Activated CD4-positive, alpha-beta memory T cell treated with anti-CD3 and anti-CD28 coated beads, Interleukin-2, amount 10 ng/mL, durations not matched to agents 7 days and 5 days (primary cell): Measurements from ENCODE around the gene NFE2L2. TPM values are rescaled to one million over a fixed set of nuclear protein-coding genes. Genes with fewer than 3 reads are reported as not detected.
A peak's percentile ranks its signal among the peaks of the same experiment; 100 is the strongest.
"Not testable (repeated sequence)": the region's sequence is repeated elsewhere in the genome, so short reads cannot be mapped to it uniquely, and the experiment has no call there.

Experiments used
- CTCF ChIA-PET: fragments of 350-600 bp; sonication (Branson Sonifier 250); formaldehyde crosslinking; loops from one replicate; lab custom pipeline; 2021; ENCODE audit warnings: antibody characterized with exemption, inconsistent platforms; lab: Charles Lee
- POLR2A ChIA-PET: fragments of 350-600 bp; sonication (Branson Sonifier 250); formaldehyde crosslinking; loops from one replicate; lab custom pipeline; 2021; ENCODE audit warnings: antibody characterized with exemption; lab: Charles Lee
- DNase-seq: peaks from one replicate; pipeline ENCODE4 v3.0.0-alpha.2; 2020
- H3K27ac Mint-ChIP-seq: one replicate; pipeline ENCODE4 v1.8.0; 2021; ENCODE audit warnings: mild to moderate bottlenecking, mixed read lengths
- H3K27me3 Mint-ChIP-seq: one replicate; pipeline ENCODE4 v1.8.0; 2021; ENCODE audit warnings: mixed read lengths
- H3K36me3 Mint-ChIP-seq: one replicate; pipeline ENCODE4 v1.8.0; 2021; ENCODE audit warnings: low read depth, mixed read lengths
- H3K4me1 Mint-ChIP-seq: one replicate; pipeline ENCODE4 v1.8.0; 2021; ENCODE audit warnings: mixed read lengths
- H3K4me3 Mint-ChIP-seq: one replicate; pipeline ENCODE4 v1.8.0; 2021; ENCODE audit warnings: mild to moderate bottlenecking, mixed read lengths
- H3K9me3 Mint-ChIP-seq: one replicate; pipeline ENCODE4 v1.8.0; 2021; ENCODE audit warnings: mixed read lengths
- total RNA-seq, 2 experiments: library from RNA; stranded (reverse); gene quantifications; one replicate each; pipeline ENCODE4 v1.2.3, GENCODE V29; 2021

The NFE2L2 gene
- total RNA-seq, 2 experiments from 2014 or later = 63.2 to 63.4 TPM

DNA sequence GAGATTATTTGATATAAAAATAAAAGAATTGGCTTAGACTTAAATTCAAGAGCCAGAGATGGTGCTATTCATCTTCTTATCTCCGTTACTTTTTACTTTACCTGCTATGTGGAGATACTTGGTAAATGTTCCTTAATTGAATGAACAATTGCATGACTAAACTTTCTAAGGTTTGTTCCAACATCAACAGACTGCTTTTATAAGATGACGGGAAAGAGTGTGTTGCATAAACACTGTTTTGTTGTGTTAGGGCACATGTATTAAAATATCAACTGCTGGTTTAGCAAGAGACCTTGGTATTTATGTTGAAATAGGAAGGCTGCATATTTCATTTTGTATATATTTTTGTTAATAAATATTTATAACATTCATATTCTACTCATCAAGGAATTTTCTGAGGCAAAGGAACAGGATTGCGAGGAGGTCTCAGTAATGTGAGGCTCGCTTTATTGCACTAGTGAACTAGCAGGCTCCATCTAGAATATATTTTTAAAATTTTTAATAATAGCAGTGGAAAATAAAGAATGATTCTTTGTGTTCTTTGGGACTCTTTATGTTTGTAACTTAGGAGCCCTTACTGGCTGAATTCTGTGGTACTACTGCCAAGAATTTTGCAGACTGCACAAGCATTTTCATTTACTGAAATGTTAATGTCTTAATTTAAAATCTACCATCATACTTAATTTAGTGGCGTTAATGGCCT is 10.7 kb upstream of the NFE2L2 start:
- DNase-seq = no peak
- POLR2A ChIA-PET = interaction anchor here (3.4 kb wide), 1 partner anchor 11 kb away, joined by 38 read pairs; the partner anchor contains the start of gene NFE2L2
- Mint-ChIP-seq H3K4me1 (peaks cover 16% of the 10 kb centered on the region), H3K36me3 (no peaks in the 10 kb centered on the region), H3K27me3 (no peaks in the 10 kb centered on the region), H3K4me3 (no peak overlapping the region), H3K27ac (no peak overlapping the region), H3K9me3 (no peaks in the 10 kb centered on the region)
- CTCF ChIA-PET = no interaction called here

DNA sequence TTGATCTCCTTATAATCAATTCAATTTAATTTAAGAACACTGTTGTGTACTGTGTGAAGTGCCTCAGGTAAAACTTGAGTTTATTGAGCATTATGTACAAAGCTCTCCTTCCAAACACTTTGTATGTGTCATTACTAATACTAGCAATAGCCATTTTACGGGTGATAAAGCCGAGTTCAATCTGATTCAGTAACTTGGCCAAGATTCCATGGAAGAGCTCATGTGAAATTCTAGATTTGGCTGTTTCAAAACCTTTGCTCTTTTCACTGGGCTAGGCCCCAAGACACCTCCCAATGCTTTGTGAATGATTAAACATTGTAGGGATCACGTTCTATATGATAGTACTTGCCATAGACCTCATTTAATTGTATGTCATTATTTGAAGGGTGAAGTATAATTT is 8.9 kb upstream of the NFE2L2 start:
- peaks cover 20% of the 10 kb centered on the region for H3K4me1 Mint-ChIP-seq
- CTCF ChIA-PET = interaction anchor here (1.2 to 2.4 kb wide), 3 partner anchors 9 to 108 kb away, joined by 3 to 8 read pairs (median 5); no protein-coding TSS in a partner anchor

DNA sequence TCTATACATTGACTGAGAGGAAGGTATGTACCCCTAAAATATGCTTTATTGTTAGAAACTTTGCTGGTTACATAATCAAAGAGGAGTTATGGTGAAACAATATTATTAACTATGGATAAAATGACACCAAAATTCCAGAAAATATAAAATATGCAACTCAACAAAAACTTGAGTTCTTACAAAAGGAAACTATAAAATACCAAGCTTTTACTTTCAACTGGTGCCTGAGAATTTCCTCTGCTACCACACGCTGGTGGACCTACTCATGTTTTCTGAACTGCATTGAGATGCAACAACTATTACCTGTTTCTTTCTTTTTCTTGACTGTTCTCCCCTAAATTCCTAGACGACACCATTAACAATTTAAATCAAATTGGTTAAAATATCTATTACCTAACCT is 8.2 kb upstream of the NFE2L2 start:
- no peaks in the 10 kb centered on the region for H3K9me3 Mint-ChIP-seq
- no peaks in the 10 kb centered on the region for H3K36me3 Mint-ChIP-seq
- no peak for DNase-seq
- no peaks in the 10 kb centered on the region for H3K27me3 Mint-ChIP-seq
- CTCF ChIA-PET = interaction anchor here (1.2 to 2.4 kb wide), 4 partner anchors 9 to 108 kb away, joined by 3 to 8 read pairs (median 6); no protein-coding TSS in a partner anchor
- H3K4me3 Mint-ChIP-seq = no peak overlapping the region
- H3K4me1 Mint-ChIP-seq = peaks cover 20% of the 10 kb centered on the region
- H3K27ac Mint-ChIP-seq = no peak overlapping the region
- POLR2A ChIA-PET = interaction anchor here (1.2 to 3.4 kb wide), 4 partner anchors 9 to 61 kb away, joined by 3 to 38 read pairs (median 4); partner anchors contain the start of genes HNRNPA3 and NFE2L2

More for the DNA sequence above, 8.9 kb upstream of the NFE2L2 start:
- H3K4me3 Mint-ChIP-seq = no peak overlapping the region
- DNase-seq = no peak
- POLR2A ChIA-PET = interaction anchor here (3.4 kb wide), 1 partner anchor 9 kb away, joined by 38 read pairs; the partner anchor contains the start of gene NFE2L2
- H3K9me3 Mint-ChIP-seq = no peaks in the 10 kb centered on the region
- no peaks in the 10 kb centered on the region for H3K36me3 Mint-ChIP-seq
- no peak overlapping the region for H3K27ac Mint-ChIP-seq
- no peaks in the 10 kb centered on the region for H3K27me3 Mint-ChIP-seq

DNA sequence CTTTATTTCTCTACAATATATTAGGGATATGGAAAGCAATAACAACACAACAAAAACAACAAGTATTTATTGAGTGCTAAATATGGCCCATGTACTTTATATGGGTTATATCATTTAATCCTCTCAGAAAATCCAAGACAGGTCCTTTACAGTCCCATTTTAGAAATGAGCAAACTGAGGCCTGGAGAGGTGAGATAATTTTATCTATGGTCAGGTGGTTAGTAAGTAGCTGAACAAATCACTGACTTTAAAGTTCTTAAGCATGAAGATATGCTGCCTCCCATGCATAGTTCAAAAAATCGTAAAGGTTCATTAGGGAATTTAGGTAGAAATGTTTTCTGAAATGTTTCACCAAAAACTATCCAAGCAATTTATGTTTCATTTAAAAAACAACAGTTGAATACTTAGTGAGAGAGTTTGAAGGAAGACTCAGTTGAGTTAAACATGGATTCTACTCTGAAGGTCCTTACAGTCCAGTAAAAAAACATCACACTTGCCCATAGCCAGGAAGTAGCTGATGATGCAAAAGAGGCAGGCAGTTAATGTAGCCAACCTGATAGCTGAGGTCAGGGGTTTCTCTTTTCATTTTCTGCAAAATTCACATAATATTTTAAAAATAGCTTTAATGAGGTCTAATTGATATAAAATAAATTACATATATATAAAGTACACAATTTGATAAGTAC is 7.6 kb upstream of the NFE2L2 start:
- POLR2A ChIA-PET = interaction anchor here (1.2 to 3.4 kb wide), 4 partner anchors 8 to 60 kb away, joined by 3 to 38 read pairs (median 4); partner anchors contain the start of genes HNRNPA3 and NFE2L2
- Mint-ChIP-seq H3K4me1 (peaks cover 25% of the 10 kb centered on the region), H3K36me3 (peaks cover 4% of the 10 kb centered on the region), H3K4me3 (no peak overlapping the region), H3K27ac (no peak overlapping the region), H3K27me3 (peaks cover 3% of the 10 kb centered on the region), H3K9me3 (no peaks in the 10 kb centered on the region)
- CTCF ChIA-PET = interaction anchor here (1.2 to 2.4 kb wide), 4 partner anchors 9 to 107 kb away, joined by 3 to 8 read pairs (median 4); no protein-coding TSS in a partner anchor
- no peak for DNase-seq

DNA sequence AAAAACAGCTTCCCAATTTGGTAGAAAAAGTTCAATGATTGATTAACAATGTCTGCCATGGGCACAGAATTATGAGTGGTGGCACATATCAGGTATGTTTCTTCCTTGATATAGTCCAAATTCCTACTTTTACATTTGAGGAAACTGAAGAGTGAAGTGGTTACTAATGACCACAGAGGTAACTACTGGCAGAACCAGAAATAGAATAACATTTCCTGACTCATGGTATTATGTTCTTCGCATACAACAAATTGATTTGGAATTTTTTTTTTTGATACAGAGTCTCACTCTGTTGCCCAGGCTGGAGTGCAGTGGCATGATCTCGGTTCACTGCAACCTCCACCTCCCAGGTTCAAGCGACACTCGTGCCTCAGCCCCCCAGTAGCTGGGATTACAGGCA is 6.0 kb upstream of the NFE2L2 start:
- CTCF ChIA-PET = interaction anchor here (0.6 kb wide), 1 partner anchor 106 kb away, joined by 3 read pairs; no protein-coding TSS in a partner anchor
- Mint-ChIP-seq H3K4me1 (peaks cover 38% of the 10 kb centered on the region), H3K9me3 (no peaks in the 10 kb centered on the region), H3K36me3 (peaks cover 4% of the 10 kb centered on the region), H3K27me3 (peaks cover 3% of the 10 kb centered on the region), H3K27ac (no peak overlapping the region), H3K4me3 (no peak overlapping the region)
- no peak for DNase-seq
- POLR2A ChIA-PET = interaction anchor here (0.6 kb wide), 1 partner anchor 153 kb away, joined by 3 read pairs; no protein-coding TSS in a partner anchor

DNA sequence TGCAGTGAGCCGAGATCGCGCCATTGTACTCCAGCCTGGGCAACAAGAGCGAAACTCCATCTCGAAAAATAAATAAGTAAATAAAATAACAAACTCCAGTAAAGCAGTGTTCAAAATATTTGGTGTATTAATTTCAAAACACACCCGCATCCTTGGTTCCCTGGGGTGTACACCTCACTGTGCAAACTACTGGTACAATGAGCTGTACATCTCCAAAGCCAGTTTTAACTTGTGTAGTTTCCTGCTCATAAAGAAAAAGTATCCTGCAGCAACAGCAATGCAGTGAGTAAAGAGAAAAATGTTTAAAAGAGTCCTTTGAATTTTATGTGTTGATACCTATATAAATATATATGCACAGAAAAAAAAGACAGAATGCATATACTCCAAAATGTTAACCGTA is 4.4 kb upstream of the NFE2L2 start:
- Mint-ChIP-seq H3K4me3 (no peak overlapping the region), H3K27me3 (peaks cover 3% of the 10 kb centered on the region), H3K36me3 (peaks cover 6% of the 10 kb centered on the region), H3K4me1 (peaks cover 40% of the 10 kb centered on the region), H3K9me3 (no peaks in the 10 kb centered on the region), H3K27ac (no peak overlapping the region)
- ChIA-PET CTCF (no interaction called here), POLR2A (interaction anchor here (6.2 to 7.0 kb wide), 2 partner anchors 12 to 23 kb away, joined by 88 to 187 read pairs; no protein-coding TSS in a partner anchor)
- no peak for DNase-seq

DNA sequence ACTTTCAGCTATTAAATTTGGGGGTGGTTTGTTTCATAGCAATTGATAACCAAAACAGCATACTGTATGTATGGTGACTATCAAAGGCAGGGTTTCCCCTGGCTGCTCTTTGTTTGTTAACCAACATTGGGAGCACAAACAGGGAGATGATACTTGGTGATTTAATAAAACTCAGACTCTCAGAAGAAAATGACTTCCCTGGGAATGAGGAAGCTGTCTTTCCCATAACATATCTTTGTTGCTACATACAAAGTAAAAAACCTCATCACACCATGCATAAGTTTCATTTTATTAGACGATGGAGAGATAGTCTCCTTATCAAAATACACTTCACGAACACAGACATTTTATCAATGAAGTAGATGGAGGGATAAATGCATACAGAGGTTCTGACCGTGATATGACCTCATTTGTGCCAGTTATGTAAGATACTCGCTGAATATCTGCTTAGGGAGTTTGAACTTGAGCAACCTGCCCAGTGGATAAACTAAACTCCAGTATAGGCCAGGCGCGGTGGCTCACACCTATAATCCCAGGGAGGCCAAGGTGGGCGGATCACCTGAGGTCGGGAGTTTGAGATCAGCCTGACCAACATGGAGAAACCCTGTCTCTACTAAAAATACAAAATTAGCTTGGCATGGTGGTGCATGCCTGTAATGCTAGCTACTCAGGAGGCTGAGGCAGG is 3.8 kb upstream of the NFE2L2 start:
- POLR2A ChIA-PET = interaction anchor here (0.9 to 8.8 kb wide), 4 partner anchors 13 to 56 kb away, joined by 4 to 187 read pairs (median 112); partner anchors contain the start of gene HNRNPA3
- peaks cover 39% of the 10 kb centered on the region for H3K4me1 Mint-ChIP-seq

DNA sequence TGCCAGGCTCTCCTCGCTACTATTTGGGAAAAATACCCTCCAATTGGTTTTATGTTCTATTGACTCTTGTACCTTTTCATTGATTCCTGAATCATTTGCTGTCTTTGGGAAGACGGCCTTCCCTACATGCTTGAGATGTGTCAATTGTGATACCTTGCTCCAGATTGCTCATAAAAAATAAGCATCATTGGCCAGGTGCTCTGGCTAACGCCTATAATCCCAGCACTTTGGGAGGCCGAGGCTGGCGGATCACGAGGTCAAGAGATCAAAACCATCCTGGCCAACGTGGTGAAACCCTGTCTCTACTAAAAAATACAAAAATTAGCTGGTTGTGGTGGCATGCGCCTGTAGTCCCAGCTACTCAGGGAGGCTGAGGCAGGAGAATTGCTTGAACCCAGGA is 2.4 kb upstream of the NFE2L2 start:
- not testable (repeated sequence) for H3K27ac Mint-ChIP-seq, H3K27me3 Mint-ChIP-seq, DNase-seq, H3K4me3 Mint-ChIP-seq, H3K9me3 Mint-ChIP-seq
- POLR2A ChIA-PET = interaction anchor here (4.8 to 8.8 kb wide), 7 partner anchors 14 to 100 kb away, joined by 25 to 255 read pairs (median 135); partner anchors contain the start of gene HNRNPA3
- CTCF ChIA-PET = interaction anchor here (1.4 to 4.6 kb wide), 4 partner anchors 13 to 118 kb away, joined by 4 to 125 read pairs (median 4); no protein-coding TSS in a partner anchor
- Mint-ChIP-seq H3K36me3 (peaks cover 18% of the 10 kb centered on the region), H3K4me1 (peaks cover 35% of the 10 kb centered on the region)

More for the DNA sequence above, 3.8 kb upstream of the NFE2L2 start:
- DNase-seq = no peak
- peaks cover 7% of the 10 kb centered on the region for H3K36me3 Mint-ChIP-seq
- no peak overlapping the region for H3K4me3 Mint-ChIP-seq
- H3K27ac Mint-ChIP-seq = no peak overlapping the region
- CTCF ChIA-PET = interaction anchor here (0.7 to 1.9 kb wide), 4 partner anchors 21 to 120 kb away, joined by 3 to 5 read pairs (median 4); no protein-coding TSS in a partner anchor
- peaks cover 3% of the 10 kb centered on the region for H3K27me3 Mint-ChIP-seq
- H3K9me3 Mint-ChIP-seq = no peaks in the 10 kb centered on the region

DNA sequence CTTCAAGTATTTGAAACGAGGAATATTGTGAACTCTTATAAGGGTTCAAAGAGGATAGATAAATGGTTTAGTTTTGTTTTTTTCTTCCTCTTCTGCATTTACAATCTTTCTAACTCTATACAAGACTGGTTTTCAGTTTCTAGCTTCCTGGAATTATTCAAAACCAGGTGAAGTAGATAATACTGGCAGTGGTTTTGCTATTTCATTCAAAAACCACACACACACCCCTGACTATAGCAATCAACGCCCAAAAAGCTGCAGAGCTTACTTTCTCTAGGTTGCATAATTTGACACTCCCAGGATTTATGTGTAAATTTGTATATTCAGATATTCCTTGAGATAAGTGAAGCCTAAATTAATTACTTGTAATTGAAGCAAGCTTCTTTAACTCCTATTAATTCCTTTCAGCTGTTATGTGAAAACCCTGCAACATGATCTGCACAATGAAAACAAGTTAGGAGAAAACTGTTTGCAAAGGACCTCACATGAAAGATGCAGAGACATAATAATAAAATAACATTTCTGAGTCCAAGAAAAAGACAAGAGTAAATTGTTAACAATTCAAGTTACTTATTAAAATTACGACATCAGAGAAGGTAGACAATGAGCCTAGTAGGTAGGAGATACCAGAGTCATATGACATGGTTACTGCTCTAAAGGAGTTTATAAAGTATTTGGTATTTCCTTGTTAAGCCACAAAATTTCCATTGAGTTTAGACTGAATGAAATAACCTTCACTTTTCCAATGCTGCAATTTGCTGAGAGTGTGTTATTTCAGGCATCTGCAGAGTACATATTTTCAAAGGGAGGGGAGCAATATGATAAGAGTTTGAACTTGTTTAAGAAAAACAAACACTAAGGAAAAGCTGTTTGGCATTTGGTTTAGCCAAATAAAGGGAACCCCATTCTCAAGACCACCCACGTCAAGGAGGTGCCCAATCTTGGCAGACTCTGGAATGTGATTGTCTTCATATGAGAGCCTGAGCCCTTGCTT is 1.6 kb upstream of the NFE2L2 start:
- DNase-seq = no peak
- Mint-ChIP-seq H3K9me3 (no peaks in the 10 kb centered on the region), H3K4me3 (peak overlapping the region; percentile 93), H3K27ac (peak overlapping the region; percentile 99), H3K36me3 (peaks cover 27% of the 10 kb centered on the region), H3K27me3 (peaks cover 3% of the 10 kb centered on the region), H3K4me1 (peaks cover 43% of the 10 kb centered on the region)
- ChIA-PET CTCF (interaction anchor here (1.2 to 5.9 kb wide), 10 partner anchors 12 to 117 kb away, joined by 3 to 125 read pairs (median 22); partner anchors contain the start of gene HNRNPA3), POLR2A (interaction anchor here (0.8 to 8.8 kb wide), 19 partner anchors 7 to 1264 kb away, joined by 3 to 255 read pairs (median 25); partner anchors contain the start of genes AGPS, HNRNPA3 and LNPK)

DNA sequence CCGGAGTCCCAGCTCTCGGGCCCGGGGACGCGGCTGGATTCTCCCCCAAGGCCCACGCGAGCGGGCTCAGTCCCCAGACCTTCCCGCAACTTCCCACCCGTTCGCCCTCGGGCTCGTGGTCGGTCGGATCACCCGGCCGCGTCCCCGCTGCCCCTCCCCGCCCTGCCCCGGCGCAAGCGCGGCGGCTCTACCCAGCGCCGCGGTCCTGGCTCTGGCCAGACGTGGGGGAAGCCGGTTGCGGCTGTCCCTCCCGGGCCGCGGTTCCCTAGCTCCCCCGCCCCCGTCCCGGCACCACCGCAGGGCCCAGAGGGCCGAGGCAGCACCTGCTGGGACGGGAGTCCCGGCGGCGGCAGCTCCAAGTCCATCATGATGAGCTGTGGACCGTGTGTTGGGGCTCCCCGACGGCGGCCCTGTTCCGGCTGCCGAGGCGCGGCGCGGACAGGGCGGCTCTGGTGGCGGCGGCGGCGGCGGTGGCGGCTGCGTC is 276 bp downstream of the NFE2L2 start:
- Mint-ChIP-seq H3K4me1 (peaks cover 46% of the 10 kb centered on the region), H3K27ac (peak overlapping the region; percentile 99), H3K36me3 (peaks cover 38% of the 10 kb centered on the region), H3K4me3 (peak overlapping the region; percentile 93), H3K9me3 (no peaks in the 10 kb centered on the region), H3K27me3 (peaks cover 3% of the 10 kb centered on the region)
- CTCF ChIA-PET = interaction anchor here (0.6 to 5.9 kb wide), 32 partner anchors 8 to 610 kb away, joined by 3 to 125 read pairs (median 5); partner anchors contain the start of genes AGPS and HNRNPA3
- DNase-seq = no peak
- POLR2A ChIA-PET = interaction anchor here (0.6 to 8.8 kb wide), 42 partner anchors 9 to 1262 kb away, joined by 3 to 255 read pairs (median 7); partner anchors contain the start of genes AGPS, HNRNPA3 and LNPK
